OCI-LY3 (cell line): Measurements from ENCODE around the gene IGHMBP2.
A peak's percentile ranks its signal among the peaks of the same experiment; 100 is the strongest.

Source experiments
- CTCF ChIP-seq: fragments of 200-600, 300-600 bp; sonication (generic); IDR thresholded peaks from 2 replicates; pipeline ENCODE4 v1.5.1; 2014; ENCODE audit warnings: antibody characterized with exemption, low read length, low read depth
- EZH2phosphoT487 ChIP-seq: fragments of 200-600 bp; shearing (Covaris generic); IDR thresholded peaks from 2 replicates; pipeline ENCODE4 v1.6.1; 2018; ENCODE audit warnings: antibody characterized with exemption, mixed run types, low read depth

GRCh38 chr11:68857037-68857586 lies 46.6 kb upstream of the IGHMBP2 start:
- TF ChIP-seq CTCF: peak; percentile 9; the same call in 1 of the 2 replicates
- TF ChIP-seq EZH2phosphoT487: no peak
